Measurements from ENCODE around the gene TEX264.

TEX264 gene

DNA sequence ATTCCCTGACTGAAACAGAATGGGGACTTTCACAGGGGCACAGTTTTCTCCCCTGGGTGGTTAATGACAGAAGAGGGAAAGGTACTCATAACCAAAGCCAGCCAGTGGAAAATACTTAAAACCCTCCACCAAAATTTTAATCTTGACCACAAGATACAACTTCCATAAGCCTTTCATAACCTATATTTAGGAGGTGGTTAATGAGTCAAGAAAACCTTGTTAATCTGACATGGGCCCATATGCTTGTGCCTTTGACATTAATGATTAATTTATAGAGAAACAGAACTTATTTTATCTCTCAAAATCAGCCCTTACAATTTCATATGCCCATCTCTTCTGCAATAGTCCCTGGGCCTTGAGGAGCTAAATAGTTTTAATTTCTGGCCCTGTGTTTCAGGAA lies 76.8 kb downstream of the TEX264 start:
- TF ChIP-seq Cebpa-rat (IDR thresholded peaks at IDR 0.05), result no peak
- Histone ChIP-seq H3K27ac (no peak overlapping the region), H3K4me1 (peaks cover 0 to 10% (median under 1%) of the 10 kb centered on the region in 10 experiments; a peak in 10 of 20 replicates), H4K20me1 (no peaks in the 10 kb centered on the region), H3K4me3 (no peak overlapping the region), H3K27me3 (no peaks in the 10 kb centered on the region), H3K4me2 (no peak overlapping the region), H3K36me3 (no peaks in the 10 kb centered on the region), H3K9ac (no peak overlapping the region), H3K9me3 (replicated peaks in 1 of 11) (peaks cover 30 to 42% (median 38%) of the 10 kb centered on the region in 11 experiments)

DNA sequence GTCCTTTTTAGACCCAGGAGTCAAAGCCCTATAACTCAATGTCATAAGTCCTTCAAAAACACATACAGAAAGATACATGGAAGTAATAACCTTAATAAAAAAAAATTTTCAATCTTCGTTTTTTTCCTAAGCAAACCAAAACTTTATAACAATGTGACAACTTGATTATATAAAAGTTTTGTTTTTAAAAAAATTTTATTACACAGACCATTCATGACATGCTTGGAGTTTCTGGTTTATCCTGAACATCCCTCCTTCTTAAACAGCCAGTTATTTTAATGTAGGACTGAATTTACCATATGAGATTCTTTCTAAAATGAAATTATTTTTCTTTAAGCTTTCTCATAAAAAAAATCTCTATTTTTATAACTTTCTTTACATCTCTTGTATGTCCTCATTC lies 77.3 kb downstream of the TEX264 start:
- Histone ChIP-seq H3K4me1 (peaks cover 0 to 10% (median under 1%) of the 10 kb centered on the region in 10 experiments; a peak in 8 of 20 replicates), H3K4me3 (no peak overlapping the region), H3K9me3 (replicated peaks in 1 of 11) (peaks cover 30 to 42% (median 36%) of the 10 kb centered on the region in 11 experiments), H3K36me3 (no peaks in the 10 kb centered on the region), H4K20me1 (no peaks in the 10 kb centered on the region), H3K9ac (no peak overlapping the region), H3K27me3 (no peaks in the 10 kb centered on the region), H3K4me2 (no peak overlapping the region), H3K27ac (no peak overlapping the region)
- no peak for TF ChIP-seq Cebpa-rat (IDR thresholded peaks at IDR 0.05)

DNA sequence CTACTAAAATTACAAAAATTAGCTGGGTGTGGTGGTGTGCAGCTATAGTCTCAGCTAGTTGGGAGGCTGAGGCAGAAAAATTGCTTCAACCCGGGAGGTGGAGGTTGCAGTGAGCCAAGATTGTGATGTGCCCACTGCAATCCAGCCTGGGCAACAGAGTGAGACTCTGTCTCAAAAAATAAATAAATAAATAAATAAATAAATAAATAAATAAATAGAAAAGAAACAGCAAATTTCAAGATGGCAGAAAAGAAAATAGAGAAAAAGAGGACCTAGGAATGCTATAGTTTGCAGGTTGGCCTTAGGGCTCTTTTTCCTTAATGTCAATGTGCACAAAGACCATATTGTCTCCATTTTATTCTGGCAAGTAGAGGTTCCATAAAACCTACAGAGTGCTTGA lies 79.8 kb downstream of the TEX264 start:
- Histone ChIP-seq H3K9me3 (replicated peaks in 1 of 11) (peaks cover 33 to 50% (median 40%) of the 10 kb centered on the region in 11 experiments), H3K36me3 (no peaks in the 10 kb centered on the region), H3K27ac (no peak overlapping the region), H3K4me1 (peaks cover 5 to 26% (median 12%) of the 10 kb centered on the region in 10 experiments; a peak in 18 of 20 replicates), H3K4me3 (no peak overlapping the region), H3K4me2 (no peak overlapping the region), H3K27me3 (no peaks in the 10 kb centered on the region), H3K9ac (no peak overlapping the region), H4K20me1 (no peaks in the 10 kb centered on the region)
- no peak for TF ChIP-seq Cebpa-rat (IDR thresholded peaks at IDR 0.05)

DNA sequence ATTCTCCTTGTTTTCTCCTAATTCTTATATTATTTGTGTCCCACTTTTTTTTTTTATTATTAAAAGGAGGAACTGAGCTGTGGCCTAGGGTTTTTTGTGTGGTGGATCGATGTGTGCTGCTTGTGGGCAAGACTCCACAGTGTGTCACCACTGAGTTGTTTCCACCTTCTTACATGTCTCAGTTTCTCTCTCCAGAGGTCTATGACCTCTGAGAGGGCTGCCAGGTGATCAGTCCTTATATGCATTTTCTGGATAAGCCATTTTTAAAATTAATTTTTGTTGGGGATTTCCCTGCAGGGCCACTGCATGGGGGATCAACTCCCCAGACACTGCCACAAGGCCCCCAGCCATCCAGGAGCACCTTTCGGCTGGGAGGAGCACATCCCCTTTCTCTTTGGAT lies 80.2 kb downstream of the TEX264 start:
- H3K4me3 ChIP-seq, result no peak overlapping the region
- no peaks in the 10 kb centered on the region for H4K20me1 ChIP-seq
- no peaks in the 10 kb centered on the region for H3K27me3 ChIP-seq
- H3K4me1 ChIP-seq, result peaks cover 5 to 26% (median 12%) of the 10 kb centered on the region in 10 experiments; a peak in 18 of 20 replicates
- no peak overlapping the region for H3K9ac ChIP-seq
- no peak overlapping the region for H3K27ac ChIP-seq
- peaks cover 36 to 51% (median 43%) of the 10 kb centered on the region in 11 experiments for H3K9me3 ChIP-seq (replicated peaks in 1 of 11)
- H3K4me2 ChIP-seq, result no peak overlapping the region
- no peaks in the 10 kb centered on the region for H3K36me3 ChIP-seq
- no peak for TF ChIP-seq Cebpa-rat (IDR thresholded peaks at IDR 0.05)
